K562 (cell line): ENCODE measurements around the gene QPRT. TPM values are rescaled to one million over a fixed set of nuclear protein-coding genes. Genes with fewer than 3 reads are reported as not detected.

Source experiments
- ATAC-seq: fragments of 200-7000 bp; cut with Tn5 transposase; 3 replicates; pipeline ENCODE4 v1.9.1; 2020; ENCODE audit warnings: moderate library complexity
- BruUV-seq: library from RNA; stranded (reverse); fragments of 400-500 nt; replicated peaks from 2 replicates; lab custom pipeline; 2021; lab: Mats Ljungman, UMichigan
- CTCF ChIA-PET: fragments of 300-600 bp; formaldehyde crosslinking; extraction: SDS; loops from one replicate; lab custom pipeline; 2021; ENCODE audit warnings: low intra/inter-chr PET ratio; lab: Yijun Ruan, JAX
- POLR2A ChIA-PET: fragments of 300-600, 350-650 bp; sonication (Branson Sonifier 250); formaldehyde crosslinking; extraction: SDS; loops from one replicate; lab custom pipeline; 2021; ENCODE audit warnings: antibody characterized with exemption, inconsistent platforms; lab: Yijun Ruan, JAX
- DNase-seq, 4 experiments: peaks; one replicate each; pipeline versions ENCODE4 v3.0.0 to v3.0.0-alpha.2; 2011 to 2018; ENCODE audit warnings: low spot score in 3 of 4, mixed read lengths in 3 of 4; ENCODE audit errors: extremely low read depth in 1 of 4
- FAIRE-seq: peaks from 2 replicates; lab custom pipeline; 2011; peaks lifted over from hg19 to GRCh38; lab: Jason Lieb, UNC
- H2AFZ ChIP-seq: 2 replicates; pipeline ENCODE4 v1.6.0; 2011; ENCODE audit warnings: low read depth, low read length, control low read depth, inconsistent platforms
- H3K27ac ChIP-seq: fragments of 200-600 bp; 3 replicates; pipeline ENCODE4 v1.8.0; 2011; ENCODE audit warnings: low read depth, mild to moderate bottlenecking, control low read depth, inconsistent platforms, low read length, moderate library complexity, mixed read lengths; ENCODE audit errors: extremely low read depth
- H3K27me3 ChIP-seq, 2 experiments: fragments of 300-600 bp in 1 of 2; 2 replicates in 1 of 2; 3 replicates in 1 of 2; pipeline versions ENCODE4 v1.6.0 to v1.8.0; 2011; ENCODE audit warnings: inconsistent platforms in 2 of 2, low read length in 2 of 2, mild to moderate bottlenecking in 1 of 2, mixed read lengths in 1 of 2, moderate library complexity in 1 of 2; ENCODE audit not compliant: control insufficient read depth in 2 of 2, insufficient read depth in 2 of 2
- H3K36me3 ChIP-seq: fragments of 300-600 bp; 3 replicates; pipeline ENCODE4 v1.8.0; 2011; ENCODE audit warnings: mild to moderate bottlenecking, low read length, inconsistent platforms; ENCODE audit not compliant: control insufficient read depth, insufficient read depth
- H3K4me1 ChIP-seq, 2 experiments: fragments of 200-600 bp in 1 of 2; replicated peaks in 1 of 2; 2 replicates in 1 of 2; 3 replicates in 1 of 2; pipeline versions ENCODE4 v1.5.1 to v1.8.0; 2011; ENCODE audit warnings: inconsistent platforms in 2 of 2, low read length in 2 of 2, mild to moderate bottlenecking in 1 of 2, mixed read lengths in 1 of 2, moderate library complexity in 1 of 2; ENCODE audit not compliant: control insufficient read depth in 2 of 2, insufficient read depth in 2 of 2
- H3K4me2 ChIP-seq: 2 replicates; pipeline ENCODE4 v1.6.1; 2011; ENCODE audit warnings: low read length, control low read depth, inconsistent platforms, mixed read lengths; ENCODE audit not compliant: insufficient read depth
- H3K4me3 ChIP-seq: fragments of 200-600 bp; sonication (generic), shearing (Covaris generic); 2 replicates; pipeline ENCODE4 v1.5.1; 2016; ENCODE audit warnings: control low read depth, inconsistent platforms
- H3K79me2 ChIP-seq: fragments of 200-600 bp; 3 replicates; pipeline ENCODE4 v1.8.0; 2011; ENCODE audit warnings: low read length, inconsistent platforms; ENCODE audit not compliant: control insufficient read depth, insufficient read depth
- H3K9ac ChIP-seq, 2 experiments: 2 replicates each; pipeline versions ENCODE4 v1.6.0 to v1.6.1; 2011; ENCODE audit warnings: low read depth in 2 of 2, low read length in 2 of 2, control low read depth in 1 of 2, inconsistent platforms in 1 of 2, mild to moderate bottlenecking in 1 of 2, mixed read lengths in 1 of 2; ENCODE audit not compliant: insufficient read depth in 1 of 2
- H3K9me1 ChIP-seq: one replicate; pipeline ENCODE4 v1.6.0; 2011; ENCODE audit warnings: inconsistent platforms, mild to moderate bottlenecking, low read length, moderate library complexity; ENCODE audit not compliant: control insufficient read depth, insufficient read depth
- H3K9me3 ChIP-seq: replicated peaks from 2 replicates; pipeline ENCODE4 v1.5.1; 2011; ENCODE audit warnings: low read depth, low read length, inconsistent platforms; ENCODE audit not compliant: control insufficient read depth, insufficient read depth
- H4K20me1 ChIP-seq: replicated peaks from 2 replicates; pipeline ENCODE4 v1.6.1; 2011; ENCODE audit warnings: low read length, inconsistent platforms, mixed read lengths; ENCODE audit not compliant: control insufficient read depth, insufficient read depth
- ATF4 ChIP-seq: fragments of 450-650 bp; formaldehyde crosslinking; IDR thresholded peaks from 2 replicates; pipeline ENCODE4 v1.4.0; 2022; ENCODE audit warnings: mild to moderate bottlenecking, moderate library complexity
- BCL6 ChIP-seq: fragments of 250-450 bp; sonication (Bioruptor Pico); IDR thresholded peaks from 2 replicates; pipeline ENCODE4 v1.4.0; 2020
- CXXC5 ChIP-seq: fragments of 250-450 bp; sonication (Bioruptor Pico); IDR thresholded peaks from 2 replicates; pipeline ENCODE4 v1.8.0; 2022; ENCODE audit warnings: inconsistent platforms, mild to moderate bottlenecking, moderate library complexity
- EGR1 ChIP-seq: fragments of 450-650 bp; conservative IDR thresholded peaks from 2 replicates; pipeline ENCODE4 v1.6.1; 2017; ENCODE audit warnings: mild to moderate bottlenecking
- EP400 ChIP-seq: fragments of 450-650 bp; IDR thresholded peaks from 2 replicates; pipeline ENCODE4 v1.6.1; 2017; ENCODE audit warnings: antibody characterized with exemption, mild to moderate bottlenecking, moderate library complexity
- ESRRA ChIP-seq: fragments of 450-650 bp; IDR thresholded peaks from 2 replicates; pipeline ENCODE4 v1.6.1; 2014; ENCODE audit warnings: low read depth, mild to moderate bottlenecking, moderate library complexity, borderline replicate concordance
- GTF2B ChIP-seq: IDR thresholded peaks from 2 replicates; pipeline ENCODE4 v1.6.1; 2011; ENCODE audit not compliant: insufficient read length; ENCODE audit errors: extremely low read depth
- HDAC1 ChIP-seq, 2 experiments: fragments of 450-650 bp; IDR thresholded peaks; 2 replicates each; pipeline ENCODE4 v1.6.1; 2016 to 2017; ENCODE audit warnings: inconsistent platforms in 1 of 2, mild to moderate bottlenecking in 1 of 2, moderate library complexity in 1 of 2
- HIVEP1 ChIP-seq: fragments of 250-450 bp; sonication (Bioruptor Pico); IDR thresholded peaks from 2 replicates; pipeline ENCODE4 v1.4.0; 2020; ENCODE audit warnings: mild to moderate bottlenecking
- LARP7 ChIP-seq: fragments of 450-650 bp; IDR thresholded peaks from 2 replicates; pipeline ENCODE4 v1.6.1; 2016
- NEUROD1 ChIP-seq: fragments of 150-350 bp; IDR thresholded peaks from 2 replicates; pipeline ENCODE4 v1.6.1; 2014; ENCODE audit warnings: borderline replicate concordance, low read length, low read depth; ENCODE audit not compliant: partially characterized antibody
- POLR2A ChIP-seq: fragments of 450-650 bp; conservative IDR thresholded peaks from 2 replicates; pipeline ENCODE4 v1.6.1; 2016
- RBBP5 ChIP-seq: fragments of 200-600 bp; sonication (generic); IDR thresholded peaks from 2 replicates; pipeline ENCODE4 v1.6.1; 2012; ENCODE audit warnings: borderline replicate concordance, mild to moderate bottlenecking, low read length, control low read depth, inconsistent platforms; ENCODE audit not compliant: insufficient read depth, poor library complexity, severe bottlenecking
- YY1 ChIP-seq, 3 experiments: IDR thresholded peaks; 2 replicates each; pipeline ENCODE4 v1.6.1; 2011; ENCODE audit warnings: low read length in 2 of 3, mild to moderate bottlenecking in 2 of 3, moderate library complexity in 2 of 3, borderline replicate concordance in 1 of 3, control low read depth in 1 of 3, low read depth in 1 of 3; ENCODE audit not compliant: insufficient read depth in 3 of 3, insufficient replicate concordance in 2 of 3, control insufficient read depth in 1 of 3, insufficient read length in 1 of 3; ENCODE audit errors: extremely low read depth in 1 of 3
- ZFP30 ChIP-seq: fragments of 250-450 bp; sonication (Bioruptor Pico); IDR thresholded peaks from 2 replicates; pipeline ENCODE4 v1.8.0; 2022; ENCODE audit warnings: moderate library complexity, mild to moderate bottlenecking, inconsistent platforms, borderline replicate concordance
- ZNF23 ChIP-seq: fragments of 250-450 bp; sonication (Bioruptor Pico); IDR thresholded peaks from 2 replicates; pipeline ENCODE4 v1.4.0; 2020; ENCODE audit warnings: mild to moderate bottlenecking
- ZNF592 ChIP-seq: fragments of 450-650 bp; IDR thresholded peaks from 2 replicates; pipeline ENCODE4 v1.6.1; 2017; ENCODE audit warnings: antibody characterized with exemption, mild to moderate bottlenecking
- ZNF778 ChIP-seq: fragments of 450-650 bp; formaldehyde crosslinking; IDR thresholded peaks from 2 replicates; pipeline ENCODE4 v1.4.0; 2020; ENCODE audit warnings: mild to moderate bottlenecking, moderate library complexity
- WGBS: fragments of 100-300 bp; shearing (Covaris generic); methylation state at CpG from one replicate; pipeline ENCODE4 v1.1.6; 2016; ENCODE audit warnings: low coverage, mixed read lengths; ENCODE audit not compliant: insufficient coverage; ENCODE audit errors: missing lambda C conversion rate; 5-methylcytosine and 5-hydroxymethylcytosine counted together
- in situ Hi-C: fragments of 300-500 bp; cut with MboI; formaldehyde crosslinking; loops from 4 replicates; pipeline ENCODE4 v1.15.0; 2018; ENCODE audit warnings: inconsistent platforms, mixed read lengths
- intact Hi-C: fragments of 100-400 bp; cut with micrococcal nuclease; formaldehyde crosslinking; loops from 2 replicates; pipeline ENCODE4 v1.14.2; 2022
- polyA plus RNA-seq, 8 experiments: library from polyadenylated mRNA; depleted of rRNA in 4 of 8; stranded (reverse) in 5 of 8; unstranded in 3 of 8; fragments of >200 nt; fragmentation: Nextera tagmentation in 2 of 8; fragmentation: Illumina TruSeq in 1 of 8; extraction: Ambion mirVana in 2 of 8; extraction: Trizol in 1 of 8; gene quantifications; 2 replicates each; pipeline versions ENCODE4 v1.2.1 to v1.2.3, GENCODE V29; 2011 to 2014; ENCODE audit warnings: inconsistent platforms in 1 of 8, missing spikeins in 1 of 8
- total RNA-seq, 7 experiments: library from RNA; depleted of rRNA in 6 of 7; stranded (reverse); fragments of >200 nt in 6 of 7; fragmentation: Illumina TruSeq in 2 of 7; extraction: Trizol in 2 of 7; gene quantifications; 2 replicates each; pipeline versions ENCODE4 v1.2.1 to v1.2.3, GENCODE V29; 2011 to 2021; ENCODE audit warnings: low replicate concordance in 1 of 7

The QPRT gene
- total and polyA plus RNA-seq, 9 of the 15 experiments (the other 6 are each of a cell fraction or from before 2014, with no cell fraction given) = 7.7 to 112 (median 64.1) TPM

- DNase-seq = peak in 2 of 4 experiments; percentile 8 to 35
- CTCF ChIA-PET = no interaction called here
- FAIRE-seq = no peak
Measured at GRCh38 chr16:29712809-29713208, 33.8 kb downstream of the QPRT start.

More at GRCh38 chr16:29712809-29713208, 33.8 kb downstream of the QPRT start:
- ATAC-seq = no peak
- POLR2A ChIA-PET = interaction anchor here (0.6 to 0.7 kb wide), 2 partner anchors 44 to 1430 kb away, joined by 3 read pairs; no protein-coding TSS in a partner anchor
- Histone ChIP-seq H3K9me1 (no peaks in the 10 kb centered on the region), H4K20me1 (no peaks in the 10 kb centered on the region), H3K27ac (peak overlapping the region; percentile 52; the same call in 2 of the 3 replicates), H2AFZ (peak overlapping the region; percentile 96), H3K4me1 (peaks cover 8 to 17% of the 10 kb centered on the region in 2 experiments), H3K36me3 (no peaks in the 10 kb centered on the region), H3K27me3 (no peaks in the 10 kb centered on the region), H3K9ac (peak overlapping the region in 1 of 2 experiments; percentile 8; a peak in 1 of 4 replicates), H3K9me3 (no peaks in the 10 kb centered on the region), H3K79me2 (no peaks in the 10 kb centered on the region), H3K4me3 (no peak overlapping the region), H3K4me2 (no peak overlapping the region)
- intact Hi-C loops = loop anchor here (5.0 kb wide), 1 partner anchor 71 kb away; no protein-coding TSS in a partner anchor
- in situ Hi-C loops = no loop called here
- BruUV-seq = no TSS peak
- WGBS = 54% methylated on average over 3 of the region's 4 CpGs
- TF ChIP-seq EP400 = peak; percentile 45; the same call in 1 of the 2 replicates
- TF ChIP-seq HIVEP1 (CRISPR knock-in tag) = no peak
- no peak for TF ChIP-seq ZFP30 (CRISPR knock-in tag)
- peak; percentile 69 for TF ChIP-seq ZNF592
- TF ChIP-seq ATF4 (CRISPR knock-in tag) = no peak
- no peak for TF ChIP-seq ZNF778 (CRISPR knock-in tag)
- TF ChIP-seq HDAC1 (IDR thresholded peaks at IDR 0.05) = no peak
- TF ChIP-seq RBBP5 = no peak
- no peak for TF ChIP-seq POLR2A
- TF ChIP-seq CXXC5 (CRISPR knock-in tag) = 0 out of 2 replicates have a peak, but pooled peaks have one; percentile 20
- no peak for TF ChIP-seq ZNF23 (CRISPR knock-in tag)
- no peak for TF ChIP-seq BCL6 (CRISPR knock-in tag)
- TF ChIP-seq NEUROD1 = no peak
- no peak for TF ChIP-seq LARP7
- TF ChIP-seq ESRRA = peak; percentile 24; the same call in 1 of the 2 replicates
- TF ChIP-seq EGR1 = no peak
- no peak for TF ChIP-seq GTF2B
- TF ChIP-seq YY1 (IDR thresholded peaks at IDR 0.05; ENCODE audit: borderline replicate concordance in 1 of 3, control insufficient read depth in 1 of 3, extremely low read depth in 1 of 3, insufficient read depth in 3 of 3, insufficient read length in 1 of 3, insufficient replicate concordance in 2 of 3, low read depth in 1 of 3, low read length in 2 of 3) = peak in 1 of 3 experiments; percentile 58
